ENCODE measurements around the gene HDAC2. TPM values are rescaled to one million over a fixed set of nuclear protein-coding genes. Genes with fewer than 3 reads are reported as not detected.

The HDAC2 gene
- total RNA-seq, 1 experiment from 2014 or later, result 321 TPM

DNA sequence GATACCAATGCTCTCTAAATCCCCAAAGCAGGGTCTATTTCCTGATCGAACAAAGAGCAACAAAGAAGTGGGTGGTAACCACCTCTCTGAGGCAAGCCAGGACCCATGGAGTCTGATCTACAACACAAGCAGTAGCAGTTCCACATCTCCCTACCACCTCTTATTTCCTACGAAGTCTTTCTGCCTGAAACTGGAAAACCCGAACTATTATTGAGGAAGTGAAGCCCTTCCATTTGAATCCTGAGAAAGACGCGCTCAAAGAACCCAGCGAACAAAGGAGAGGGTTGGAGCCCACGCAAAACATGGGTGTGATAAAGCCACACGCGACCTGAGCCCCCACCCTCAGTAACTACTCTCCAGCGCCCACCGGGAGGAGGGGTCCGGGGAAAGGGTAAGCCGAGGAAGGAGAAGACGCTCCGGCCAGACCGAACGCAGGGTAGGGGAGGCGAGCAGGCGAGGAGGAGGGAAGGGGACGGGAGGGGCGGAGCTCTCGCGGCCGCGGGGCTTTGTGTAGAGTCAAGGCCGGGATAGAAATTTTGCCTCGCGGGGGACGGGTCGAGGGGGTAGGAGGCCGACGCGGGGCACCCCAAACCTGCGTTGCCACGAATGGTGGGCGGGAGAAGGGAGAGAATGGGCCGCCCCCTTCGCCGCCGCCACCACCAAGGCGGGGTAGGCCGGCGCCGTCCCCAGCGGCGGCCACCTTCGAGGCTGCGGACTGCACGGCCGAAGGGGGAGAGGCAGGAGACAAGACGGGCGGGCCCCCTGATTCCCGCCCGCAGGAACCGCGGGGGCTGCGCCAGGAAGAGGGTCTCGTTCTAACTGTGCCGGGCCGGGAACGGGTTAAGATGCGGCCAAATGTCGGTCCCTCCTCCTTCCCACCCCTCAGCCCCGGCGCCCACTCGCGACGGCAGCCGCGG lies 802 bp downstream of the HDAC2 start:
- H3K4me1 Mint-ChIP-seq, result peaks cover 46% of the 10 kb centered on the region
- peak; percentile 61 for ATAC-seq
- H3K4me3 Mint-ChIP-seq, result peak overlapping the region; percentile 99
- DNase-seq (ENCODE audit: low spot score), result peak; percentile 68
- no peaks in the 10 kb centered on the region for H3K9me3 Mint-ChIP-seq
- H3K36me3 Mint-ChIP-seq, result peaks cover 4% of the 10 kb centered on the region; the same call in 1 of the 2 replicates
- ChIA-PET POLR2A (interaction anchor here (0.6 kb wide), 1 partner anchor 674 kb away, joined by 4 read pairs; no protein-coding TSS in a partner anchor), CTCF (interaction anchor here (1.4 to 2.2 kb wide), 3 partner anchors 11 to 138 kb away, joined by 3 to 8 read pairs (median 8); no protein-coding TSS in a partner anchor)
- H3K27me3 Mint-ChIP-seq (ENCODE audit: low read depth), result peaks cover 7% of the 10 kb centered on the region; the same call in 1 of the 2 replicates
- H3K27ac Mint-ChIP-seq, result peak overlapping the region; percentile 93
- TF ChIP-seq RELA (CRISPR knock-in tag; IDR thresholded peaks at IDR 0.05; ENCODE audit: borderline replicate concordance) (no peak), JUN (CRISPR knock-in tag; IDR thresholded peaks at IDR 0.05) (no peak), ZBTB43 (CRISPR knock-in tag; IDR thresholded peaks at IDR 0.05) (no peak), ZNF121 (CRISPR knock-in tag; IDR thresholded peaks at IDR 0.05) (no peak), SP1 (CRISPR knock-in tag; conservative IDR thresholded peaks at IDR 0.05) (peak; percentile 27; the same call in 1 of the 2 replicates), AR (CRISPR knock-in tag; IDR thresholded peaks at IDR 0.05) (no peak), ETV6 (CRISPR knock-in tag; IDR thresholded peaks at IDR 0.05) (no peak), SOX15 (CRISPR knock-in tag; IDR thresholded peaks at IDR 0.05) (no peak), ESRRA (CRISPR knock-in tag; IDR thresholded peaks at IDR 0.05; ENCODE audit: borderline replicate concordance) (peak; percentile 52; the same call in 1 of the 2 replicates), E2F4 (CRISPR knock-in tag; IDR thresholded peaks at IDR 0.05; ENCODE audit: borderline replicate concordance, low read depth) (no peak; the same call in 1 of the 2 replicates), ZNF416 (CRISPR knock-in tag; IDR thresholded peaks at IDR 0.05) (no peak), TP53 (CRISPR knock-in tag; IDR thresholded peaks at IDR 0.05) (no peak), EMX1 (CRISPR knock-in tag; IDR thresholded peaks at IDR 0.05) (no peak), JAZF1 (CRISPR knock-in tag; IDR thresholded peaks at IDR 0.05) (no peak), KAT7 (CRISPR knock-in tag; IDR thresholded peaks at IDR 0.05; ENCODE audit: borderline replicate concordance) (peak; percentile 74)
- TF ChIP-seq, protein P1, sequence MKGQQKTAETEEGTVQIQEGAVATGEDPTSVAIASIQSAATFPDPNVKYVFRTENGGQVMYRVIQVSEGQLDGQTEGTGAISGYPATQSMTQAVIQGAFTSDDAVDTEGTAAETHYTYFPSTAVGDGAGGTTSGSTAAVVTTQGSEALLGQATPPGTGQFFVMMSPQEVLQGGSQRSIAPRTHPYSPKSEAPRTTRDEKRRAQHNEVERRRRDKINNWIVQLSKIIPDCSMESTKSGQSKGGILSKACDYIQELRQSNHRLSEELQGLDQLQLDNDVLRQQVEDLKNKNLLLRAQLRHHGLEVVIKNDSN (CRISPR knock-in tag; IDR thresholded peaks at IDR 0.05), result no peak
- TF ChIP-seq, protein P2, sequence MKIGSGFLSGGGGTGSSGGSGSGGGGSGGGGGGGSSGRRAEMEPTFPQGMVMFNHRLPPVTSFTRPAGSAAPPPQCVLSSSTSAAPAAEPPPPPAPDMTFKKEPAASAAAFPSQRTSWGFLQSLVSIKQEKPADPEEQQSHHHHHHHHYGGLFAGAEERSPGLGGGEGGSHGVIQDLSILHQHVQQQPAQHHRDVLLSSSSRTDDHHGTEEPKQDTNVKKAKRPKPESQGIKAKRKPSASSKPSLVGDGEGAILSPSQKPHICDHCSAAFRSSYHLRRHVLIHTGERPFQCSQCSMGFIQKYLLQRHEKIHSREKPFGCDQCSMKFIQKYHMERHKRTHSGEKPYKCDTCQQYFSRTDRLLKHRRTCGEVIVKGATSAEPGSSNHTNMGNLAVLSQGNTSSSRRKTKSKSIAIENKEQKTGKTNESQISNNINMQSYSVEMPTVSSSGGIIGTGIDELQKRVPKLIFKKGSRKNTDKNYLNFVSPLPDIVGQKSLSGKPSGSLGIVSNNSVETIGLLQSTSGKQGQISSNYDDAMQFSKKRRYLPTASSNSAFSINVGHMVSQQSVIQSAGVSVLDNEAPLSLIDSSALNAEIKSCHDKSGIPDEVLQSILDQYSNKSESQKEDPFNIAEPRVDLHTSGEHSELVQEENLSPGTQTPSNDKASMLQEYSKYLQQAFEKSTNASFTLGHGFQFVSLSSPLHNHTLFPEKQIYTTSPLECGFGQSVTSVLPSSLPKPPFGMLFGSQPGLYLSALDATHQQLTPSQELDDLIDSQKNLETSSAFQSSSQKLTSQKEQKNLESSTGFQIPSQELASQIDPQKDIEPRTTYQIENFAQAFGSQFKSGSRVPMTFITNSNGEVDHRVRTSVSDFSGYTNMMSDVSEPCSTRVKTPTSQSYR (CRISPR knock-in tag; IDR thresholded peaks at IDR 0.05), result no peak
- TF ChIP-seq, protein P3, sequence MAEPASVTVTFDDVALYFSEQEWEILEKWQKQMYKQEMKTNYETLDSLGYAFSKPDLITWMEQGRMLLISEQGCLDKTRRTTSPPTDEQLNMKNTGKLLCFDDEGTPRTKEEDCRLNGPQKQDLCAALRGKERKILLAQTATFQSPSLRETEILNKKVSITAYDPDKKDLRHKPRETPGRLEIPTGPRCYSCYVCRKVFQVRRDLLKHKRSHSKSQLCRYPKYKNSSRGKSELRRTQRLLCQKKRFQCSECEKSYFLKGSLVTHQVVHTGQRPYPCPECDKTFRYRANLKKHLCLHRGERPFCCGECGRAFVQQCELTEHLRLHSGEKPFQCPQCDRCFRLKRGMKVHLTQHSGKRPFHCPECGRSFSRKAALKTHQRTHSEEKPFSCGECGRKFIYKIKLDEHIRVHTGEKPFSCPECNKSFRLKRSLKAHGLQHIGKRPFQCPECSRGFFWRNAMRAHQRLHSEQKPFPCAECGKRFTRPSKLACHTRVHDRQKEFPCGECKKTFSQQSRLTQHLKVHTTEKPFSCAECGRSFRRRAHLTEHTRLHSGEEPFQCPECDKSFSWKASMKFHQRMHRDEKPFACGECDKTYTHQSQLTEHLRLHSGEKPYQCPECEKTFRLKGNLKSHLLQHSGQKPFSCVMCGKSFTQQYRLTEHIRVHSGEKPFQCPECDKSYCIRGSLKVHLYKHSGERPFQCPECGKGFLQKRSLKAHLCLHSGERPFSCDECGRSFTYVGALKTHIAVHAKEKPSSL (CRISPR knock-in tag; conservative IDR thresholded peaks at IDR 0.05), result no peak
- TF ChIP-seq, protein P4, sequence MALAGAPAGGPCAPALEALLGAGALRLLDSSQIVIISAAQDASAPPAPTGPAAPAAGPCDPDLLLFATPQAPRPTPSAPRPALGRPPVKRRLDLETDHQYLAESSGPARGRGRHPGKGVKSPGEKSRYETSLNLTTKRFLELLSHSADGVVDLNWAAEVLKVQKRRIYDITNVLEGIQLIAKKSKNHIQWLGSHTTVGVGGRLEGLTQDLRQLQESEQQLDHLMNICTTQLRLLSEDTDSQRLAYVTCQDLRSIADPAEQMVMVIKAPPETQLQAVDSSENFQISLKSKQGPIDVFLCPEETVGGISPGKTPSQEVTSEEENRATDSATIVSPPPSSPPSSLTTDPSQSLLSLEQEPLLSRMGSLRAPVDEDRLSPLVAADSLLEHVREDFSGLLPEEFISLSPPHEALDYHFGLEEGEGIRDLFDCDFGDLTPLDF (CRISPR knock-in tag; IDR thresholded peaks at IDR 0.05), result no peak

All from WTC11 (cell line).